ENCODE data around the gene WWC2.

WWC2 gene

GRCh38 chr4:183098723-183099536, at the start of gene WWC2:
TSS of gene WWC2 (plus strand) at chr4:183099257. CDS start at chr4:183099492, 235 bp downstream.
- DNase-seq: peak; percentile 87

- DNase-seq: peak; percentile 69
Observed at GRCh38 chr4:183053681-183054080, 45.4 kb upstream of the WWC2 start.

- DNase-seq: no peak
Observed at GRCh38 chr4:183057255-183057654, 41.8 kb upstream of the WWC2 start.

- DNase-seq: peak; percentile 5
Observed at GRCh38 chr4:183059797-183060196, 39.3 kb upstream of the WWC2 start.

GRCh38 chr4:183068502-183068901, 30.6 kb upstream of the WWC2 start:
- no peak for DNase-seq

- no peak for DNase-seq
Observed at GRCh38 chr4:183071222-183071621, 27.8 kb upstream of the WWC2 start.

- DNase-seq: no peak
Observed at GRCh38 chr4:183072176-183072575, 26.9 kb upstream of the WWC2 start.

- no peak for DNase-seq
Observed at GRCh38 chr4:183073838-183074145, 25.3 kb upstream of the WWC2 start.

- DNase-seq: no peak
Observed at GRCh38 chr4:183074288-183074990, 24.6 kb upstream of the WWC2 start.

GRCh38 chr4:183078634-183079033, 20.4 kb upstream of the WWC2 start:
- DNase-seq: no peak

GRCh38 chr4:183080372-183081115, 18.5 kb upstream of the WWC2 start:
- DNase-seq: no peak

- no peak for DNase-seq
Observed at GRCh38 chr4:183081116-183081469, 18.0 kb upstream of the WWC2 start.

- DNase-seq: no peak
Observed at GRCh38 chr4:183082053-183082452, 17.0 kb upstream of the WWC2 start.

GRCh38 chr4:183094393-183095198, 4.5 kb upstream of the WWC2 start:
- no peak for DNase-seq

GRCh38 chr4:183095199-183095512, 3.9 kb upstream of the WWC2 start:
- no peak for DNase-seq

- DNase-seq: no peak
Observed at GRCh38 chr4:183096276-183096965, 2.6 kb upstream of the WWC2 start.

GRCh38 chr4:183097231-183098018, 1.6 kb upstream of the WWC2 start:
- peak; percentile 46 for DNase-seq

GRCh38 chr4:183098019-183098722, 886 bp upstream of the WWC2 start:
- peak; percentile 44 for DNase-seq

- DNase-seq: peak; percentile 53
Observed at GRCh38 chr4:183099537-183100297, 660 bp downstream of the WWC2 start.

GRCh38 chr4:183100298-183100599, 1.2 kb downstream of the WWC2 start:
- DNase-seq: no peak

Data from hematopoietic multipotent progenitor cell treated with erythropoietin and hydrocortisone succinate and interleukin-3 and kit ligand, for 6 days (in vitro differentiated cells).